T-helper 2 cell treated with Interferon-gamma antibody and Interleukin-4, amounts not matched to agents 5 μg/mL and 100 μg/mL, for 36 hours (primary cell): ENCODE measurements around the gene SYP.
"Not testable (repeated sequence)": the region's sequence is repeated elsewhere in the genome, so short reads cannot be mapped to it uniquely, and the experiment has no call there.

Experiments
- DNase-seq: peaks from one replicate; pipeline ENCODE4 v3.0.0; 2021; ENCODE audit warnings: low spot score
- H3K27ac Mint-ChIP-seq: one replicate; pipeline ENCODE4 v1.8.0; 2021; ENCODE audit warnings: mild to moderate bottlenecking, mixed read lengths
- H3K27me3 Mint-ChIP-seq: one replicate; pipeline ENCODE4 v1.8.0; 2021; ENCODE audit warnings: low read depth, mixed read lengths
- H3K36me3 Mint-ChIP-seq: one replicate; pipeline ENCODE4 v1.8.0; 2021; ENCODE audit warnings: low read depth, mixed read lengths
- H3K4me1 Mint-ChIP-seq: one replicate; pipeline ENCODE4 v1.8.0; 2021; ENCODE audit warnings: low read depth, mixed read lengths
- H3K4me3 Mint-ChIP-seq: one replicate; pipeline ENCODE4 v1.8.0; 2022; ENCODE audit warnings: mild to moderate bottlenecking, moderate library complexity, mixed read lengths
- H3K9me3 Mint-ChIP-seq: one replicate; pipeline ENCODE4 v1.8.0; 2021; ENCODE audit warnings: mixed read lengths

SYP gene

DNA sequence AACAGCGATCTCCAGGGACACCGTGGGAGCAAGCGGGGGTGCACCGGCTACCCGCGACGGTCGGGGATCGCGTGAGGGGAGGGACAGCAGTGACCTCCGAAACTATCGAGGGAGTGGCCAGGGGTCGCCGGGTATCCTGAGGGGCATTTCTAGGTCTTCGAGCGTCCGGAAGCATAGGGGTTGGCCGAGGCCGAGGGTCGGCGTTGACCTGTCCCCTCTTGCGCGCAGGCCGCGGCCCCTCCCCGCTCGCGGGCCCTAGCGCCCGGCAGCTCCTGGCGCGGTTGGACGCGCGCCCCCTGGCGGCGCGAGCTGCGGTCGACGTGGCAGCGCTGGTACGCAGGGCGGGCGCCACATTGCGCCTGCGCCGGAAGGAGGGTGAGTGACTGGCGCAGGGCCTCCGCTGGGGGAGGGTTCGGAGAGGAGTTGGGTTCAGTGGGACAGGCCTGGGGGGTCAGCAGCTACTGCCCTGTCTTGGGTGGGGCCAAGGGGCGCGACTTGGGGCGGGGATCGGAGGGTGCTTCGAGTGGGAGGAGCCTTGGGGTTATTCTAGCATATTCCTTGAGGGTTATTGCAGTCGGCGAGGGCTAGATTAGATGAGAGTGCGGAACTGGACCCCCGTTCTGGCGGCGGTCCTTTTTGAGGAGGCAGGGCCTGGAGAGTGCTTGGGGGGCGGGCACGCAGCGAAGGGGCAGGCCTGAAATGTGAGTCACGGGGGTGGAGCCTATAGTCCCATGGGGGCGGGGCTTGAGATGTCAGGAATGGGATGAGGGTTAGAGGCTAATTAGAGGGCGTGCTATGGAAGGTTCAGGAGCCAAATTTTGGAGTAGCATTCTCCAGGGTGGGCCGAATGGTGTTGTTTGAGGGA, 36.2 kb downstream of the SYP start:
- peak overlapping the region; percentile 87 for H3K4me3 Mint-ChIP-seq
- H3K9me3 Mint-ChIP-seq, result no peaks in the 10 kb centered on the region
- H3K36me3 Mint-ChIP-seq, result no peaks in the 10 kb centered on the region
- peaks cover 30% of the 10 kb centered on the region for H3K4me1 Mint-ChIP-seq
- H3K27ac Mint-ChIP-seq, result peak overlapping the region; percentile 92
- peak; percentile 81 for DNase-seq
- H3K27me3 Mint-ChIP-seq, result no peaks in the 10 kb centered on the region

DNA sequence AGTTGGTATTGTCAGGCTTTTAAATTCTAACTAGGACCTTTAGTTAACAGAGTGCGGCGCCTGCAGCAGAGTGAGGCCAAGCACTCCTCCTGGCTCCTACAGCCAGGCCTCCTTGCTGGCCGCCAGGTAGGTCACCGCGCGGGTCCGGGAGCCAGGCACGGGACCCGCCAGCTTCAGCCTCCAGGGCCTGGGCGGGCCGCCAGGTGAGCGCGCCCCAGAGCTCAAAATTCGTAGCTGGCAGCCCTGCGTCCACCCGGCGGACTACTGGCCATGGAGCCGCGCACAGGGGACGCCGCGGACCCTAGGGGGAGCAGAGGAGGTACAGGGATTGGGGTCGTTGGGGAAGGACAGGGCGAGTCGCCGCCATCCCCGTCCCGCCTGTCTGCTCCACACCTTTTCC, 37.4 kb downstream of the SYP start, which contains the start of gene MAGIX:
Gene MAGIX, plus strand, starts transcription at position 139 of the 400 bp plus-strand sequence. Its CDS starts 132 bp downstream, at position 271.
- H3K27me3 Mint-ChIP-seq, result no peaks in the 10 kb centered on the region
- peak within 1 kb of the TSS; percentile 65 for H3K27ac Mint-ChIP-seq
- no peaks in the 10 kb centered on the region for H3K9me3 Mint-ChIP-seq
- no peak for DNase-seq
- peaks cover 26% of the 10 kb centered on the region for H3K4me1 Mint-ChIP-seq
- H3K4me3 Mint-ChIP-seq, result peak within 1 kb of the TSS; percentile 69
- no peaks in the 10 kb centered on the region for H3K36me3 Mint-ChIP-seq

DNA sequence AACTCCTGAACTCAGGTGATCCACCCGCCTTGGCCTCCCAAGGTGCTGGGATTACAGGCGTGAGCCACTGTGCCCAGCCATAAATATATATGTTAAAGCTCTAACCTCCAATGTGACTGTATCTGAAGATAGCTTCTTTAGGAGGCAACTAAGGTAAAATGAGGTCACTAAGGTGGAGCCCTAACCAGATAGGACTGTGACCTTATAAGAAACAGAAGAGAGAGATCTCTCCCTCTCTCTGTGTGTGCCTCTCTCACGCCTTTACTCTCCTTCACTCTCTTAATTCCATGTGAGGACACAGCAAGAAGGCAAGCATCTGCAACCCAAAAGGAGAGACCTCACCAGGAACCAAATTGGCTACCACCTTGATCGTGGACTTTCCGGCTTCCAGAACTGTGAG, 38.4 kb downstream of the SYP start:
- H3K27ac Mint-ChIP-seq, result no peak overlapping the region
- H3K4me3 Mint-ChIP-seq, result no peak overlapping the region
- H3K27me3 Mint-ChIP-seq, result no peaks in the 10 kb centered on the region
- no peaks in the 10 kb centered on the region for H3K9me3 Mint-ChIP-seq
- no peak for DNase-seq
- H3K36me3 Mint-ChIP-seq, result no peaks in the 10 kb centered on the region
- H3K4me1 Mint-ChIP-seq, result peaks cover 20% of the 10 kb centered on the region

DNA sequence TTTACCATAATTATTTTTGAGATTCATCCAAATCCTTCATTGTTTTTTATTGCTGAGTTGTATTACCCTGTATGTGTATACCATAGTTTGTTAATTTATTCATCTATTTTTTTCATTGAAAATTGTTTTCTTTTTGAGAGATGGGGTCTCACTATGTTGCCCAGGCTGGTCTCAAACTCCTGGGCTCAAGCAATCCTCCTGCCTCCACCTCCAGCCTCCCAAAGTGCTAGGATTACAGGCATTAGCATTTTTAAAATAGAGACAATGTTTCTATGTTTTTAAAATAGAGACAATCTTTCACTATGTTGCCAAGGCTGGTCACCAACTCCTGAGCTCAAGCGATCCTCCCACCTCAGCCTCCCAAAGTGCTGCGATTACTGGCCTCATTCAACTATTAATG, 39.1 kb downstream of the SYP start:
- H3K4me1 Mint-ChIP-seq, result peaks cover 18% of the 10 kb centered on the region
- no peak overlapping the region for H3K4me3 Mint-ChIP-seq
- DNase-seq, result no peak
- H3K36me3 Mint-ChIP-seq, result no peaks in the 10 kb centered on the region
- no peaks in the 10 kb centered on the region for H3K9me3 Mint-ChIP-seq
- no peaks in the 10 kb centered on the region for H3K27me3 Mint-ChIP-seq
- H3K27ac Mint-ChIP-seq, result no peak overlapping the region

DNA sequence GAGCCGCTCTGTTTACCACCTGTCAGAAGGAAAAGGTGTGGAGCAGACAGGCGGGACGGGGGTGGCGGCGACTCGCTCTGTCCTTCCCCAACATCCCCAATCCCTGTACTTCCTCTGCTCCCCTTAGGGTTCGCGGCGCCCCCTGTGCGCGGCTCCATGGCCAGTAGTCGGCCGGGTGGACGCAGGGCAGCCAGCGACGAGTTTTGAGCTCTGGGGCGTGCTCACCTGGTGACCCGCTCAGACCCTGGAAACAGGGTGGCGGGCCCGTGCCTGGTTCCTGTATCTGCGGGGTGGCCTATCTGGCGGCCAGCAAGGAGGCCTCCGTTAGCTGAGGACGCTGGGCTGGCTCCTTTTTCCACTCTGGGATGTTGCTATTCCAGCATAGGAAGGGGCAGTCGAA, 42.8 kb downstream of the SYP start:
- no peak overlapping the region for H3K27ac Mint-ChIP-seq
- no peaks in the 10 kb centered on the region for H3K36me3 Mint-ChIP-seq
- no peak for DNase-seq
- H3K27me3 Mint-ChIP-seq, result no peaks in the 10 kb centered on the region
- H3K4me1 Mint-ChIP-seq, result peaks cover 16% of the 10 kb centered on the region
- H3K9me3 Mint-ChIP-seq, result no peaks in the 10 kb centered on the region
- no peak overlapping the region for H3K4me3 Mint-ChIP-seq

DNA sequence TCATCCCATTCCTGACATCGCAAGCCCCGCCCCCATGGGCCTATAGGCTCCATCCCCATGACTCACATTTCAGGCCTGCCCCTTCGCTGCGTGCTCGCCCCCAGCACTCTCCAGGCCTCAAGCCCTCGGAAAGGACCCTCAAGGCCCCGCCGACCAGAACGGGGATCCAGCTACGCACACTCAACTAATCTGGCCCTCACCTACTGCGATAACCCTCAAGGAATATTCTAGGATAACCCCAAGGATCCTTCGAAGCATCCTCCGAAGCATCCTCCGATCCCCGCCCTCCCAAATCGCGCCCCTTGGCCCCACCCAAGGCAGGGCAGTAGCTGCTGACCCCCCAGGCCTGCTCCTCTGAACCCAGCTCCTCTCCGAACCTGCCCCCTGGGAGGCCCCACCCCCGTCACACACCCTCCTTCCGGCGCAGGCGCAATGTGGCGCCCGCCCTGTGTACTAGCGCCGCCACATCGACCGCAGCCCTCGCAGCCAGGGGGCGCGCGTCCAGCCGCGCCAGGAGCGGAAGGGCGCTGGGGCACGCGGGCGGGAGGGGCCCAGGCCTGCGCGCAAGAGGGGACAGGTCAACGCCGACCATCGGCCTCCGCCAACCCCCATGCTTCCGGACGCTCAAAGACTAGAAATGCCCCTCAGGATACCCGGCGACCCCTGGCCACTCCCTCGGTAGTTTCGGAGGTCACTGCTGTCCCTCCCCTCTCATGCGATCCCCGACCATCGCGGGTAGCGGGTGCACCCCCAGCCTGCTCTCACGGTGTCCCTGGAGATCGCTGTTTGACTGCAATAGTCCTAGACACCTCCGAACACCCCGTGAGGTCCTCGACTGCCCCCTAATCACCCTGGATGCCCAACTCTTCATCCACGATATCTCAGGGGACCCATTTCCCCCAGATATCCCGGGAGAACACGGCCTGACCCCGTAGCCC, 43.8 kb downstream of the SYP start:
- H3K36me3 Mint-ChIP-seq, result no peaks in the 10 kb centered on the region
- H3K4me3 Mint-ChIP-seq, result peak overlapping the region; percentile 91
- peak overlapping the region; percentile 93 for H3K27ac Mint-ChIP-seq
- peaks cover 13% of the 10 kb centered on the region for H3K4me1 Mint-ChIP-seq
- H3K9me3 Mint-ChIP-seq, result no peaks in the 10 kb centered on the region
- peak; percentile 83 for DNase-seq
- no peaks in the 10 kb centered on the region for H3K27me3 Mint-ChIP-seq

DNA sequence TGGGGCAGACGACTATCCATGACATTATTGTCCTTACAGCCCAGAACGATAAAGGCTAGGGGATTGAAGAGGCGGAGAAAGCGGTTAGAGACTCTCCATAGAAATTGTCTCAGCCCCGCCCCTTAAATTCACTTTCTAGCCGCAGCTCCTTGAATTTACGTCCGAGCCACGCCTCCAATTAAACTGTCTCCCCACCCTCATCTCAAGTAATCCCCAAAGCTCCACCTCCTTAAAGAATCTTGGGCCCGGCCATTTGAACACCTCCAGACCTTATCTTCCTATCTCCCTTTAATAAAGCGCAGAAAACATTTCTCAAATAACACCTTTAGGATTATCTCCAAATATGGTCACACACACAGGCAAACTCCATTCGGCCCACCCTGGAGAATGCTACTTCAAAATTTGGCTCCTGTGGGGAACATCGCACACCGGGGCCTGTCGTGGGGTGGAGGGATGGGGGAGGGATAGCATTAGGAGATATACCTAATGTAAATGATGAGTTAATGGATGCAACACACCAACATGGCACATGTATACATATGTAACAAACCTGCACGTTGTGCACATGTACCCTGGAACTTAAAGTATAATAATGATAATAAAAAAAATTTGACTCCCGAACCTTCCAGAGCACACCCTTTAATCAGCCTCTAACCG, 44.6 kb downstream of the SYP start:
- Mint-ChIP-seq H3K27ac (peak overlapping the region; percentile 93), H3K4me3 (peak overlapping the region; percentile 91), H3K4me1 (peaks cover 13% of the 10 kb centered on the region), H3K9me3 (no peaks in the 10 kb centered on the region), H3K27me3 (no peaks in the 10 kb centered on the region), H3K36me3 (no peaks in the 10 kb centered on the region)
- peak; percentile 49 for DNase-seq

- H3K27me3 Mint-ChIP-seq, result no peaks in the 10 kb centered on the region
- H3K4me3 Mint-ChIP-seq, result no peak overlapping the region
- no peak for DNase-seq
- H3K36me3 Mint-ChIP-seq, result no peaks in the 10 kb centered on the region
- peaks cover 13% of the 10 kb centered on the region for H3K4me1 Mint-ChIP-seq
- H3K27ac Mint-ChIP-seq, result no peak overlapping the region
- no peaks in the 10 kb centered on the region for H3K9me3 Mint-ChIP-seq
These were observed 46.5 kb downstream of the SYP start for GRCh38 chrX:49153467-49153866.

DNA sequence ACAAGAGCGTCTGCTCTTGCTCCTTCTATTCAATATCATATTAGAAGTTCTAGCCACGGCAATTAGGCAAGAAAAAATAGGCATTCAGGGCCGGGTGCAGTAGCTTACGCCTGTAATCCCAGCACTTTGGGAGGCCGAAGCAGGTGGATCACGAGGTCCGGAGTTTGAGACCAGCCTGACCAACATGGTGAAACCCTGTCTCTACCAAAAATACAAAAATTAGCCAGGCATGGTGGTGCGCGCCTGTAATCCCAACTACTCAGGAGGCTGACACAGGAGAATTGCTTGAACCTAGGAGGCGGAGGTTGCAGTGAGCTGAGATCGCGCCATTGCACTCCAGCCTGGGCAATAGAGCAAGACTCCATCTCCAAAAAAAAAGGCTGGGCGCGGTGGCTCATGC, 50.7 kb downstream of the SYP start:
- H3K4me1 Mint-ChIP-seq, H3K4me3 Mint-ChIP-seq, H3K36me3 Mint-ChIP-seq, H3K27me3 Mint-ChIP-seq, H3K9me3 Mint-ChIP-seq, DNase-seq, H3K27ac Mint-ChIP-seq: not testable (repeated sequence)

DNA sequence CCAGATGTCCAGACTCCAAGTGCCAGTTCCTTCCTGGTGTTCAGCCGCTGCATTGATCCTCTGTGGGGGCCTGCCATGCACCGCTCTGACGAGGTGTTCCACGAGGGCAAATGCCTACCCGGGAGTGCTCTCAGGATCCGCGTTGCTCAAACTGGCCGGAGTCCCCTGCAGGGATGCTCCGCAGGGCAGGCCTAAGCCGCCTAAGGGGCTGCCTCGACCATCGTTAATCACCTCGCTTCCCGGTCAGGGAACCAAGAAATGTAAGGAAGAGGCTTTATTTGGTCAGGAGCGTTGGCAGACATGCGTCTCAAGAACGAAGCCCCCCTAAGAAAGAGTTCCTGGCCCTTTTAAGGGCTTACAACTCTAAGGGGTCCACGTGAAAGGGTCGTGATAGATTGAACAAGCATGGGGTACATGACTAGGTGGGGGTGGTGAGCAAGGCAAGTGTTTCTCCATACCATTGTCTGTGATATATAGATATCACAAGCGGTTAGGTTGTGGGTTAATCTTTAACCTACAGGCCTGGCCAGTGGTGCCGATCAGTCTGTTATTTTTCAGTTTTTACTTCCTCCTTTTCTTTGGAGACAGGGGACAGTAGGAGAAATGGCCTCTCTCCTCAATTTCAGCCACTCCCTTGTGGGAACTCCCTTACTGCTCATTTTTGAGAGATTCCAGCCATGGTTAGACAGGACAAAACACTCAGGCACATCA, 51.4 kb downstream of the SYP start:
- not testable (repeated sequence) for H3K4me1 Mint-ChIP-seq, H3K36me3 Mint-ChIP-seq, DNase-seq, H3K27me3 Mint-ChIP-seq, H3K9me3 Mint-ChIP-seq, H3K27ac Mint-ChIP-seq, H3K4me3 Mint-ChIP-seq

GRCh38 chrX:49147936-49148335, 52.1 kb downstream of the SYP start:
- H3K9me3 Mint-ChIP-seq, result no peaks in the 10 kb centered on the region
- no peaks in the 10 kb centered on the region for H3K36me3 Mint-ChIP-seq
- no peaks in the 10 kb centered on the region for H3K4me1 Mint-ChIP-seq
- DNase-seq, result no peak
- H3K27me3 Mint-ChIP-seq, result no peaks in the 10 kb centered on the region
- no peak overlapping the region for H3K27ac Mint-ChIP-seq
- H3K4me3 Mint-ChIP-seq, result no peak overlapping the region

- Mint-ChIP-seq H3K27me3 (no peaks in the 10 kb centered on the region), H3K4me1 (no peaks in the 10 kb centered on the region), H3K36me3 (no peaks in the 10 kb centered on the region), H3K9me3 (no peaks in the 10 kb centered on the region), H3K27ac (no peak overlapping the region), H3K4me3 (no peak overlapping the region)
- DNase-seq, result no peak
These were observed 52.7 kb downstream of the SYP start for GRCh38 chrX:49147282-49147681.

DNA sequence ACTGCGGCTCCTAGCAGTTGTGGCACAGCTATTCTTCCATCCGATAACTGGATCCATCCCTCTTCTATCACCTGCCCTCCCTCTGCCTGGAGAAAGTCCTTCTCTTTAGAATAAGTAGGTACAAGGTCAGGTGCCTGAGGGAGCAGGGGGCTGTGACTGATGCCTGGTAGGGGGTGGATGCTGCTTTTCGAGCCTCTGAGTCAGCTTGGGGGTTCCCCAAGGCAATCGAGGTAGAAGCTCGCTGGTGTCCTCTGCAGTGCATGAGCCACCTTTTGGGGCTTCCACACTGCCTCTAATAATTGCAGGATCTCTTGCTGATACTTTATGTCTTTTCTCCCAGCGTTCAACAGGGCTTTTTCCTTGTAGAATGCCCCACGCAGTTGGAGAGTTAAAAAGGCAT, 56.8 kb downstream of the SYP start:
- not testable (repeated sequence) for H3K36me3 Mint-ChIP-seq, DNase-seq, H3K27me3 Mint-ChIP-seq, H3K27ac Mint-ChIP-seq, H3K4me1 Mint-ChIP-seq, H3K4me3 Mint-ChIP-seq
- H3K9me3 Mint-ChIP-seq, result peaks cover 16% of the 10 kb centered on the region
